HepG2 (cell line): Measurements from ENCODE around the gene IGF2BP3. TPM values are rescaled to one million over a fixed set of nuclear protein-coding genes. Genes with fewer than 3 reads are reported as not detected.

Experiments used
- AGO1 ChIP-seq: fragments of 200-400 bp; formaldehyde crosslinking; IDR thresholded peaks from 2 replicates; pipeline ENCODE4 v1.6.1; 2017; ENCODE audit warnings: mild to moderate bottlenecking, low read depth, low read length, moderate library complexity; ENCODE audit not compliant: poor library complexity, severe bottlenecking
- ATF4 ChIP-seq, 2 experiments: fragments of 450-650 bp in 1 of 2; sonication (generic) in 1 of 2; formaldehyde crosslinking; IDR thresholded peaks; 2 replicates each; pipeline versions ENCODE4 v1.5.0 to v1.8.0; 2020 to 2022; ENCODE audit warnings: mild to moderate bottlenecking in 1 of 2, missing genetic modification reagents in 1 of 2
- CREB3 ChIP-seq: sonication (generic); formaldehyde crosslinking; IDR thresholded peaks from 2 replicates; pipeline ENCODE4 v1.5.0; 2020; ENCODE audit warnings: missing genetic modification reagents
- CREM ChIP-seq, 2 experiments: sonication (generic) in 1 of 2; formaldehyde crosslinking in 1 of 2; IDR thresholded peaks; 2 replicates each; pipeline versions ENCODE4 v1.4.0 to v1.6.1; 2016 to 2020; ENCODE audit warnings: antibody characterized with exemption in 1 of 2, mild to moderate bottlenecking in 1 of 2, missing genetic modification reagents in 1 of 2
- ELF3 ChIP-seq: IDR thresholded peaks from 2 replicates; pipeline ENCODE4 v1.6.1; 2016; ENCODE audit warnings: missing genetic modification reagents, missing compliant biosample characterization
- ELF4 ChIP-seq: sonication (generic); formaldehyde crosslinking; IDR thresholded peaks from 2 replicates; pipeline ENCODE4 v1.5.0; 2020; ENCODE audit warnings: missing genetic modification reagents, mild to moderate bottlenecking, moderate library complexity, borderline replicate concordance
- FOXK2 ChIP-seq: fragments of 450-650 bp; IDR thresholded peaks from 2 replicates; pipeline ENCODE4 v1.6.1; 2016
- HINFP ChIP-seq: sonication (generic); formaldehyde crosslinking; IDR thresholded peaks from 2 replicates; pipeline ENCODE4 v1.4.0; 2020; ENCODE audit warnings: low read depth, mild to moderate bottlenecking, missing genetic modification reagents
- JUNB ChIP-seq: sonication (generic); formaldehyde crosslinking; IDR thresholded peaks from 2 replicates; pipeline ENCODE4 v1.8.0; 2022; ENCODE audit warnings: missing genetic modification reagents, mild to moderate bottlenecking, borderline replicate concordance
- MBD4 ChIP-seq: IDR thresholded peaks from 2 replicates; pipeline ENCODE4 v1.6.1; 2012; ENCODE audit warnings: low read length, inconsistent platforms, borderline replicate concordance
- MYC ChIP-seq: sonication (generic); formaldehyde crosslinking; IDR thresholded peaks from 2 replicates; pipeline ENCODE4 v1.9.0; 2021; ENCODE audit warnings: missing genetic modification reagents, borderline replicate concordance
- NFATC3 ChIP-seq: sonication (generic); formaldehyde crosslinking; IDR thresholded peaks from 2 replicates; pipeline ENCODE4 v1.5.1; 2020; ENCODE audit warnings: mild to moderate bottlenecking, missing genetic modification reagents
- PHF5A ChIP-seq: IDR thresholded peaks from one replicate; pipeline ENCODE4 v1.6.1; 2018; ENCODE audit warnings: low read depth, missing genetic modification reagents; ENCODE audit not compliant: unreplicated experiment
- PRDM15 ChIP-seq: sonication (generic); formaldehyde crosslinking; IDR thresholded peaks from 2 replicates; pipeline ENCODE4 v1.4.0; 2020; ENCODE audit warnings: missing genetic modification reagents
- XRCC5 ChIP-seq: fragments of 200-400 bp; formaldehyde crosslinking; optimal IDR thresholded peaks from 2 replicates; pipeline ENCODE3; 2017; ENCODE audit warnings: mild to moderate bottlenecking, low read length
- ZNF205 ChIP-seq: IDR thresholded peaks from 2 replicates; pipeline ENCODE4 v1.6.1; 2018; ENCODE audit warnings: missing biosample characterization, missing genetic modification reagents
- ZNF276 ChIP-seq: sonication (generic); formaldehyde crosslinking; IDR thresholded peaks from 2 replicates; pipeline ENCODE4 v1.4.0; 2020; ENCODE audit warnings: mild to moderate bottlenecking, low read depth, missing genetic modification reagents
- ZNF367 ChIP-seq: sonication (generic); formaldehyde crosslinking; IDR thresholded peaks from 2 replicates; pipeline ENCODE4 v1.4.0; 2020; ENCODE audit warnings: missing genetic modification reagents, borderline replicate concordance
- ZNF543 ChIP-seq: sonication (generic); formaldehyde crosslinking; IDR thresholded peaks from 2 replicates; pipeline ENCODE4 v1.4.0; 2020; ENCODE audit warnings: mild to moderate bottlenecking, missing genetic modification reagents
- ZNF563 ChIP-seq: sonication (generic); formaldehyde crosslinking; IDR thresholded peaks from 2 replicates; pipeline ENCODE4 v1.8.0; 2022; ENCODE audit warnings: mild to moderate bottlenecking, moderate library complexity, missing genetic modification reagents
- polyA plus RNA-seq, 8 experiments: library from polyadenylated mRNA; depleted of rRNA in 3 of 8; stranded (reverse) in 7 of 8; unstranded in 1 of 8; fragments of >200 nt; fragmentation: Illumina TruSeq in 4 of 8; extraction: Trizol in 4 of 8; gene quantifications; 2 replicates each; pipeline versions ENCODE4 v1.2.1 to v1.2.3, GENCODE V29; 2011 to 2016; ENCODE audit warnings: low read depth in 4 of 8, missing spikeins in 1 of 8, mixed read lengths in 1 of 8; ENCODE audit not compliant: insufficient read depth in 1 of 8
- total RNA-seq, 5 experiments: library from RNA; depleted of rRNA; stranded (reverse); fragments of >200 nt; fragmentation: Illumina TruSeq; extraction: Trizol; gene quantifications; 2 replicates each; pipeline ENCODE4 v1.2.3, GENCODE V29; 2016; ENCODE audit warnings: low read depth in 1 of 5

Gene IGF2BP3
- total and polyA plus RNA-seq, 2 of the 13 experiments (the other 11 are each of a cell fraction or from before 2014, with no cell fraction given), result 37.7 to 39.5 TPM

GRCh38 chr7:23470330-23471105, at the start of gene IGF2BP3 (continued):
- peak; percentile 64; the same call in 1 of the 2 replicates for TF ChIP-seq HINFP
- TF ChIP-seq ZNF563 (CRISPR knock-in tag), result peak; percentile 84
- TF ChIP-seq ELF3 (CRISPR knock-in tag), result peak; percentile 58
- peak; percentile 4; the same call in 1 of the 2 replicates for TF ChIP-seq FOXK2
- TF ChIP-seq ZNF205 (CRISPR knock-in tag), result peak; percentile 50; the same call in 1 of the 2 replicates
- no peak for TF ChIP-seq CREB3 (CRISPR knock-in tag)
- TF ChIP-seq ATF4 (CRISPR knock-in tag; IDR thresholded peaks at IDR 0.05), result peak in 1 of 2 experiments; percentile 28; a peak in 2 of 4 replicates
- peak; percentile 89 for TF ChIP-seq PRDM15 (CRISPR knock-in tag)
- peak; percentile 26; the same call in 1 of the 2 replicates for TF ChIP-seq MYC (CRISPR knock-in tag)
- TF ChIP-seq NFATC3, result no peak
- TF ChIP-seq AGO1, result no peak
- peak; percentile 59; the same call in 1 of the 2 replicates for TF ChIP-seq ZNF543 (CRISPR knock-in tag)
- TF ChIP-seq ZNF276 (CRISPR knock-in tag), result no peak
- peak; percentile 39; the same call in 1 of the 2 replicates for TF ChIP-seq ELF4 (CRISPR knock-in tag)
- no peak for TF ChIP-seq ZNF367 (CRISPR knock-in tag)
- peak; percentile 68 for TF ChIP-seq XRCC5
- no peak for TF ChIP-seq JUNB
- no peak for TF ChIP-seq MBD4
- TF ChIP-seq CREM (IDR thresholded peaks at IDR 0.05), result peak; percentile 37; the same call in 1 of the 2 replicates
- TF ChIP-seq CREM (CRISPR knock-in tag; IDR thresholded peaks at IDR 0.05), result no peak
- no peak for TF ChIP-seq PHF5A (CRISPR knock-in tag)
